Astrocyte (in vitro differentiated cells and primary cell): Measurements from ENCODE around the gene RMRP.

Experiments used
- EZH2 ChIP-seq: IDR thresholded peaks from 2 replicates; pipeline ENCODE4 v1.6.1; 2012; ENCODE audit warnings: mild to moderate bottlenecking, low read length, inconsistent platforms; ENCODE audit not compliant: insufficient read depth
- TF ChIP-seq, protein P1 (sequence below): IDR thresholded peaks from 2 replicates; pipeline ENCODE4 v1.5.1; 2011; ENCODE audit warnings: low read depth, mild to moderate bottlenecking, inconsistent platforms, low read length, moderate library complexity; ENCODE audit not compliant: insufficient read depth

DNA sequence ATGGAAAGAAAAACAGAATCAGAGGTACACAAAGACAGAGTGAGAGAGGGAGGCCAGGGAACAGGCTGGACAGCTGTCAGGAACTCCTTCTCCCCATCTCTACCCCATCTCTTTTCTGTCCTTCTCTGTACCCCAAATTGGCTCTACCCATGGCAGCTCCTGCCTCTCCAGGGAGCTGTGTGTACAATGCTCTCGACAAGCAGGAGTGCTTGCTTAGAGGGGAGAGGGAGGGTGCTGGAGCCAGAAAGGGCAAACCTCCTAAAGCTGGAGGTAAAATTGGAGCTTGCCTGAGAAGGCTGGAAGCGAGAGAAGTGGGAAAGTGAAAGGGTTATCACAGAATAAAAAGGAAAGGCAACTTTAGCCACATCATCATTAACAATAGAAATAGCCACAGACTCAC lies 25.5 kb upstream of the RMRP start:
- TF ChIP-seq, protein P1, sequence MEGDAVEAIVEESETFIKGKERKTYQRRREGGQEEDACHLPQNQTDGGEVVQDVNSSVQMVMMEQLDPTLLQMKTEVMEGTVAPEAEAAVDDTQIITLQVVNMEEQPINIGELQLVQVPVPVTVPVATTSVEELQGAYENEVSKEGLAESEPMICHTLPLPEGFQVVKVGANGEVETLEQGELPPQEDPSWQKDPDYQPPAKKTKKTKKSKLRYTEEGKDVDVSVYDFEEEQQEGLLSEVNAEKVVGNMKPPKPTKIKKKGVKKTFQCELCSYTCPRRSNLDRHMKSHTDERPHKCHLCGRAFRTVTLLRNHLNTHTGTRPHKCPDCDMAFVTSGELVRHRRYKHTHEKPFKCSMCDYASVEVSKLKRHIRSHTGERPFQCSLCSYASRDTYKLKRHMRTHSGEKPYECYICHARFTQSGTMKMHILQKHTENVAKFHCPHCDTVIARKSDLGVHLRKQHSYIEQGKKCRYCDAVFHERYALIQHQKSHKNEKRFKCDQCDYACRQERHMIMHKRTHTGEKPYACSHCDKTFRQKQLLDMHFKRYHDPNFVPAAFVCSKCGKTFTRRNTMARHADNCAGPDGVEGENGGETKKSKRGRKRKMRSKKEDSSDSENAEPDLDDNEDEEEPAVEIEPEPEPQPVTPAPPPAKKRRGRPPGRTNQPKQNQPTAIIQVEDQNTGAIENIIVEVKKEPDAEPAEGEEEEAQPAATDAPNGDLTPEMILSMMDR: no peak
- no peak for TF ChIP-seq EZH2
